Ovary (tissue), 9 donors: ENCODE results near the gene TP53I13. TPM values are rescaled to one million over a fixed set of nuclear protein-coding genes. Genes with fewer than 3 reads are reported as not detected.

Experiments used
- DNase-seq, 5 donors: peaks; one replicate each; pipeline ENCODE4 v3.0.0-alpha.2; 2019 to 2020
- H3K27ac ChIP-seq, 2 donors: fragments of 200-600 bp; one replicate each; pipeline versions ENCODE4 v1.5.1 to v1.8.0; 2019 to 2022
- H3K27me3 ChIP-seq: fragments of 200-600 bp; one replicate; pipeline ENCODE4 v1.8.0; 2022
- H3K36me3 ChIP-seq: fragments of 200-600 bp; sonication (generic); one replicate; pipeline ENCODE4 v1.5.1; 2019
- H3K4me1 ChIP-seq: one replicate; pipeline ENCODE4 v1.8.1; 2013; ENCODE audit warnings: mild to moderate bottlenecking, moderate library complexity; ENCODE audit not compliant: insufficient read depth
- H3K4me3 ChIP-seq: fragments of 200-600 bp; sonication (generic); one replicate; pipeline ENCODE4 v1.5.1; 2017
- H3K9me3 ChIP-seq, 2 donors: fragments of 200-600 bp in 1 of 2; sonication (generic) in 1 of 2; one replicate each; pipeline versions ENCODE4 v1.5.1 to v1.8.1; 2013 to 2019; ENCODE audit warnings: mild to moderate bottlenecking in 1 of 2, moderate library complexity in 1 of 2
- EP300 ChIP-seq: sonication (generic); formaldehyde crosslinking; IDR thresholded peaks from one replicate; pipeline ENCODE4 v1.6.1; 2017; ENCODE audit warnings: antibody characterized with exemption
- POLR2A ChIP-seq: fragments of 450-650 bp; IDR thresholded peaks from one replicate; pipeline ENCODE4 v1.6.1; 2017; ENCODE audit warnings: antibody characterized with exemption, mild to moderate bottlenecking, moderate library complexity
- WGBS, 3 donors: extraction: QIAGEN DNeasy Blood & Tissue Kit in 1 of 3; methylation state at CpG; one replicate each; pipeline versions ENCODE4 v1.1.5 to v1.1.7; 2013 to 2017; 5-methylcytosine and 5-hydroxymethylcytosine counted together
- intact Hi-C, 4 donors: fragments of 100-400 bp; cut with DNase I; formaldehyde crosslinking; loops; one replicate each; pipeline versions ENCODE4 v1.11.0 to v1.15.1; 2022 to 2023
- polyA plus RNA-seq, 2 donors: library from polyadenylated mRNA; stranded (reverse); fragments of 200-250 nt in 1 of 2; fragments of 350-450 nt in 1 of 2; fragmentation: Illumina TruSeq in 1 of 2; extraction: RNeasy Lipid Tissue Mini Kit (QIAGEN cat#74804) in 1 of 2; gene quantifications; one replicate each; pipeline ENCODE4 v1.2.3, GENCODE V29; 2013 to 2014
- total RNA-seq, 7 donors: library from RNA; depleted of rRNA in 2 of 7; stranded (reverse); fragments of >200 nt in 2 of 7; fragmentation: NEBNext Ultra II Directional in 3 of 7; extraction: Animal tissue kit (Norgen Biotek cat#: 25700) in 3 of 7; gene quantifications; one replicate each; pipeline versions ENCODE4 v1.1.0 to v1.2.4, GENCODE V29; 2016 to 2023
- TF ChIP-seq, protein P1 (sequence below), 3 donors: fragments of 450-650 bp in 2 of 3; fragments of 200-600 bp in 1 of 3; IDR thresholded peaks; one replicate each; pipeline versions ENCODE4 v1.5.1 to v1.8.0; 2016 to 2022; ENCODE audit warnings: antibody characterized with exemption in 3 of 3, mild to moderate bottlenecking in 1 of 3
- donor health status: DM: no; HTN: no; CAD: no; lungs with moderate emphysema.
- donor health status: DM: no; HTN: no; CAD: no.
- donor health status: Bipolar disorder and iron deficiency.
- donor health status: DM: yes; HTN: yes; CAD: no.
- donor health status: DM: no; HTN: no; CAD: no.
- donor health status: DM: yes; HTN: yes; CAD: no.

The TP53I13 gene
- total and polyA plus RNA-seq, 9 donors, result 2.2 to 49.5 (median 41.3) TPM

DNA sequence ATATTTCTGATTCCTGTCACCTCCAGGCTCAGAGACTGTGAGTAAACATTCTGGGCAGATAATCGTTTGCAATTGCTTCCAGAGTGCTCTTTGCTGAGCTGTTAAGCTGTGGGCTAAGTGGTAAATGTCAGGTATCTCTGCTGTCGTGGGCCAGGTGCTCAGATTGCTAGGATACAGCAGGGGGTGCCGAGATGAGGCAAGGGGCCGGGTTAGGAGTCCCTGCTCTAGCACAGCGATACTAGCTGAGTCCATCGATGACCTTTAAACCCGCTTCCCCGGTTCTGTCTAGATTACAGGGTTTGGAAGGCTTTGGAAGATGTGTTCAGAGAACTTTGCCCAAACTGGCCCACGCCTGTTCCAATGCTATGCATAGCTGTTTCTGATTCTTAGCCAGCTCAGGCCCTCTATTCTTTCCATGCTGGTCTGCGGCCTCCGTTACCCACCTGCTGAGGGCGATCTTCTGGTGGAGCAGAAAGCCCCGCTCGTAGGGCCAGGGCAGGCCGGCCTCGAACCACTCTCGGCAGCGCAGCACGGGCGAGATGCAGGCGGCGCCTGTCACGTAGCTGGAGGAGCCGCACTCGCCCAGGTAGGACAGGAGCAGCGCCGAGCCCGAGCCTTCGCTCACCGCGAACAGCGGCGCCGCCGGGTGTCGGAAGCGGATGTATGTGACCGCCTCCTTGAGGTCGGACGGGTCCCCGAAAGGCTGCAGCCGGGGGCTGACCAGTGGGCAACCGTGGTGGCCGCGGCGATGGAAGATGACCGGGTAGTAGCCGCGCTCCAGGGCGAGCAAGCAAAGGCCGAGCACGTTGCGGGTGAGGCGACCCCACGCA, 2.6 kb upstream of the TP53I13 start:
- intact Hi-C loops, result no loop called here
- peak in 3 of 5 donors; percentile 11 to 44 (median 18) for DNase-seq

DNA sequence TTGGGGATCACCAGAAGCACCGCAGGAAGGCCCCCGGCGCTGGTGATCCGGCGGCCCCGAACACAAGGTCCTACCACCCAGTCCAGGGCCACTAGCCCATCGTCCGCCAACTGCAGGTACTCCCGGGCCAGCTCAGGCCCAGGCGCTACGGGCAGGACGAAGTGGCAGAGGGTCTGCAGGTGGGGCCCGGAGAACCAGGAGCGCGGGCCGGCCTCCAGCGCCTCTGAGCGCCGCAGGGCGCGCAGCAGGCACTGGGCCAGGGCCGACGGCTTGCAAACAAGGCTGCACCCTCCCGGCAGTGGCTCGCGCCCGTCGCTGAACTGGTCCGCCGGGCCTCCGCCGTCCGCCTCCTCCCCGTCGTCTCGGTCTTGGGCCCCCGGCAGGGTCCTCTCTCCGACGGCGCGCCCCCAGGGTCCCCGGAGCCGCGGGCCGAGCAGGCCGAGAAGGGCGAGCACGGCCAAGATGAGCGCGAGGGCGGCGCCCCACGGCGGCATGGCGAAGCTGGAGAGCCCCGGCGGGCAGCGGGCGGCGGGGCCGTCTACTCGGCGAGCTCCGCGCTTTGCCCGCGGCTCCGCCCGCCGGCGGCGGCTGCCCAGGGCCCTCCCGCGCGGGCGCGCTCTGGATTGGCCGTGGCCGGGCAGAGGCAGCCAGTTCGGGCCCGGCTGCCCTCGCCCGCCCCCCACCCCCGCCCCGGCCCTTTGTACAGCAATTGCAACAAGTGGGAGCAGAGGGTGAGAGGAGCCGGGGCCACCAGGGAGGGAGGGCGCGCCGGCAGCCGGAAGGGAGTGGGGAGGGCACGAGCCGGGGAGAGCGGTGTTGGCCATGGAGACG, 1.8 kb upstream of the TP53I13 start, which contains the start of gene ABHD15:
ABHD15 (minus strand) TSS at position 565 of the 831 bp plus-strand sequence; CDS start at position 494, 71 bp downstream.
- H3K9me3 ChIP-seq, result no peaks in the 10 kb centered on the region
- H3K36me3 ChIP-seq, result no peaks in the 10 kb centered on the region
- H3K27me3 ChIP-seq, result no peaks in the 10 kb centered on the region
- WGBS, 3 donors, result 2% methylated on average over 46 to 94 of the region's 94 CpGs
- peak within 1 kb of the TSS; percentile 63 for H3K4me3 ChIP-seq
- TF ChIP-seq POLR2A (no peak), EP300 (no peak)
- TF ChIP-seq, protein P1, sequence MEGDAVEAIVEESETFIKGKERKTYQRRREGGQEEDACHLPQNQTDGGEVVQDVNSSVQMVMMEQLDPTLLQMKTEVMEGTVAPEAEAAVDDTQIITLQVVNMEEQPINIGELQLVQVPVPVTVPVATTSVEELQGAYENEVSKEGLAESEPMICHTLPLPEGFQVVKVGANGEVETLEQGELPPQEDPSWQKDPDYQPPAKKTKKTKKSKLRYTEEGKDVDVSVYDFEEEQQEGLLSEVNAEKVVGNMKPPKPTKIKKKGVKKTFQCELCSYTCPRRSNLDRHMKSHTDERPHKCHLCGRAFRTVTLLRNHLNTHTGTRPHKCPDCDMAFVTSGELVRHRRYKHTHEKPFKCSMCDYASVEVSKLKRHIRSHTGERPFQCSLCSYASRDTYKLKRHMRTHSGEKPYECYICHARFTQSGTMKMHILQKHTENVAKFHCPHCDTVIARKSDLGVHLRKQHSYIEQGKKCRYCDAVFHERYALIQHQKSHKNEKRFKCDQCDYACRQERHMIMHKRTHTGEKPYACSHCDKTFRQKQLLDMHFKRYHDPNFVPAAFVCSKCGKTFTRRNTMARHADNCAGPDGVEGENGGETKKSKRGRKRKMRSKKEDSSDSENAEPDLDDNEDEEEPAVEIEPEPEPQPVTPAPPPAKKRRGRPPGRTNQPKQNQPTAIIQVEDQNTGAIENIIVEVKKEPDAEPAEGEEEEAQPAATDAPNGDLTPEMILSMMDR (IDR thresholded peaks at IDR 0.05), result no peak
- H3K4me1 ChIP-seq, result peaks cover 6% of the 10 kb centered on the region
- intact Hi-C loops, result no loop called here
- peak; percentile 46 to 77 (median 63) for DNase-seq
- peak within 1 kb of the TSS; percentile 17 to 89 for H3K27ac ChIP-seq

More for the DNA sequence above, 2.6 kb upstream of the TP53I13 start:
- Histone ChIP-seq H3K27ac (no peak overlapping the region), H3K36me3 (no peaks in the 10 kb centered on the region), H3K4me3 (peak overlapping the region; percentile 63), H3K9me3 (no peaks in the 10 kb centered on the region), H3K27me3 (no peaks in the 10 kb centered on the region), H3K4me1 (peaks cover 6% of the 10 kb centered on the region)
- WGBS, 3 donors, result 33 to 55% (median 41%) methylated on average over 19 to 55 of the region's 55 CpGs
- TF ChIP-seq EP300 (no peak), POLR2A (no peak)
- TF ChIP-seq, protein P1 (IDR thresholded peaks at IDR 0.05), result no peak

DNA sequence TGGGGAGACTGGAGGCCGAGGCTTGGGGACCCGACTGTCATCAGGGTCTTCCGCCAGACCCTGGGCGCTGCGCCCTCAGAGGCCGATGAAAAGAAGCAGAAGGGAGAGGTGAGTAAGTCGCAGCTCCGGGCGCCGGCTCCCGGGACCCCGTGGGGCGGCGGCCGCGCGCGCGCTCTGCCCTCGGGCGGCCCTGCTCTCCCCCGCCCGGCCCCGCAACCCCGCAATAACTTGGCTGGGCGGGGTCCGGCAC, 1.3 kb upstream of the TP53I13 start:
- TF ChIP-seq, protein P1 (IDR thresholded peaks at IDR 0.05), result no peak
- TF ChIP-seq EP300 (no peak), POLR2A (no peak)
- Histone ChIP-seq H3K27me3 (no peaks in the 10 kb centered on the region), H3K36me3 (no peaks in the 10 kb centered on the region), H3K9me3 (no peaks in the 10 kb centered on the region), H3K27ac (peak overlapping the region; percentile 17 to 89), H3K4me3 (peak overlapping the region; percentile 63), H3K4me1 (peaks cover 12% of the 10 kb centered on the region)
- 0 to 1% (median 0%) methylated on average over 19 to 27 of the region's 27 CpGs for WGBS, 3 donors
- intact Hi-C loops, result no loop called here
- peak in 1 of 5 donors; percentile 59 for DNase-seq

DNA sequence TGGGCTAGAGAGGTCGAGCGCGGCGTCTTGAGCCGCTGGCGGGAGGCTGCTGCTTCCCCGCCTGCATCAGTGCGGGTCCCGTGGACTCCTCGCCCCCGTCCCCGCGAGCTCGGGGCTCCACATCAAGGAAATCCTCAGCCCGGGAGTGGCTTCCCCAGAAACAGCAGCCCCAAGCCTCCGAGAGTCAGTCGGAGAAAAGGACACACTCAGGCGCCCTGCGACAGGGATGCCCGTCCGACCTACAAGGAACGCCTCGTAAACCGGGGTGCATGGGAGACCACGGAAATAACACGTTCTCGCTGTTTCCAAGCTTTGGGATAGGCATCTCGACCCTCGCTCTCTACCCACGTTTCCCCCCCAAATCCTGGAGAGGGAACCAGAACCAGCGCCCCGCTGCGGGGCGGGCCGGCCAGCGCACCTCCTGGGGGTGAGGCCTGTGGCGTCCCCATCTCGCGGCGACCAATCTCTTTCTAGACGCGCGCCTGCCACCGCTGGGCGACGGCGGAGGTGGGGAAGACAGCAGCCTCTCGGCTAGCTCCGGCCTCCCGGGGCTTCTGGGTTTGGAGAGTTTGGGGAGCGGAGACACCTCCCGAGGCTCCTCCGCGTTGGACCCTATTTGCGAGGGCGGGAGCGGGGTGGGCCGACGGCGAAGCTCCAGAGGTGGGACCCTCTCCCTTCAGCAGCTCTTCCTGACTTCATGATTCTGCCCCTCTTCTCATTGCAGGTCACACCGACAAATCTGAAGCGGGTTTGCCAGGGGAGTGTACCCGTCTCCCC, 759 bp upstream of the TP53I13 start:
- no peak for TF ChIP-seq EP300
- TF ChIP-seq, protein P1 (IDR thresholded peaks at IDR 0.05), result peak in 1 of 3 donors; percentile 27
- Histone ChIP-seq H3K4me1 (peaks cover 14% of the 10 kb centered on the region), H3K9me3 (no peaks in the 10 kb centered on the region), H3K36me3 (no peaks in the 10 kb centered on the region), H3K4me3 (peak overlapping the region; percentile 63), H3K27ac (peak overlapping the region; percentile 17 to 89), H3K27me3 (no peaks in the 10 kb centered on the region)
- DNase-seq, result peak; percentile 50 to 66 (median 56)
- WGBS, 3 donors, result 0 to 1% (median 1%) methylated on average over 53 to 63 of the region's 63 CpGs
- intact Hi-C loops, result no loop called here
